Measurements from ENCODE around the gene PSMD13.

PSMD13 gene

GRCh38 chr11:279040-279965 is 42.5 kb downstream of the PSMD13 start:
- DNase-seq (ENCODE audit: low read depth) = no peak
- H3K4me3 ChIP-seq (ENCODE audit: low read length) = no peak overlapping the region

GRCh38 chr11:279966-280705 is 43.4 kb downstream of the PSMD13 start:
- TF ChIP-seq CTCF (conservative IDR thresholded peaks at IDR 0.05; ENCODE audit: low read depth, low read length) = no peak
- no peak for DNase-seq (ENCODE audit: low read depth)
- no peak overlapping the region for H3K4me3 ChIP-seq (ENCODE audit: low read length)

More at GRCh38 chr11:279040-279965, 42.5 kb downstream of the PSMD13 start:
- TF ChIP-seq CTCF (conservative IDR thresholded peaks at IDR 0.05; ENCODE audit: low read depth, low read length) = no peak

GRCh38 chr11:280706-281485 is 44.1 kb downstream of the PSMD13 start:
- TF ChIP-seq CTCF (conservative IDR thresholded peaks at IDR 0.05; ENCODE audit: low read depth, low read length) = no peak
- H3K4me3 ChIP-seq (ENCODE audit: low read length) = no peak overlapping the region
- no peak for DNase-seq (ENCODE audit: low read depth)

- no peak for DNase-seq (ENCODE audit: low read depth)
- TF ChIP-seq CTCF (conservative IDR thresholded peaks at IDR 0.05; ENCODE audit: low read depth, low read length) = no peak
- no peak overlapping the region for H3K4me3 ChIP-seq (ENCODE audit: low read length)
Observed at GRCh38 chr11:281486-282161, 44.8 kb downstream of the PSMD13 start.

- DNase-seq (ENCODE audit: low read depth) = no peak
- no peak overlapping the region for H3K4me3 ChIP-seq (ENCODE audit: low read length)
- TF ChIP-seq CTCF (conservative IDR thresholded peaks at IDR 0.05; ENCODE audit: low read depth, low read length) = no peak
Observed at GRCh38 chr11:282171-282570, 45.4 kb downstream of the PSMD13 start.

- H3K4me3 ChIP-seq (ENCODE audit: low read length) = no peak overlapping the region
- TF ChIP-seq CTCF (conservative IDR thresholded peaks at IDR 0.05; ENCODE audit: low read depth, low read length) = no peak
- DNase-seq (ENCODE audit: low read depth) = no peak
Observed at GRCh38 chr11:282630-283360, 46.0 kb downstream of the PSMD13 start.

All from retinal pigment epithelial cell (primary cell).